Lower leg skin (tissue), 3 donors: ENCODE results near the gene SH3RF3.

Experiments
- CTCF ChIP-seq, 3 donors: fragments of 450-650 bp; IDR thresholded peaks; one replicate each; pipeline ENCODE4 v1.5.1; 2016; ENCODE audit warnings: antibody characterized with exemption in 3 of 3, mild to moderate bottlenecking in 3 of 3, moderate library complexity in 2 of 3
- POLR2A ChIP-seq, 2 donors: fragments of 450-650 bp; IDR thresholded peaks; one replicate each; pipeline ENCODE4 v1.6.1; 2016 to 2017; ENCODE audit warnings: antibody characterized with exemption in 2 of 2, mild to moderate bottlenecking in 1 of 2, moderate library complexity in 1 of 2

DNA sequence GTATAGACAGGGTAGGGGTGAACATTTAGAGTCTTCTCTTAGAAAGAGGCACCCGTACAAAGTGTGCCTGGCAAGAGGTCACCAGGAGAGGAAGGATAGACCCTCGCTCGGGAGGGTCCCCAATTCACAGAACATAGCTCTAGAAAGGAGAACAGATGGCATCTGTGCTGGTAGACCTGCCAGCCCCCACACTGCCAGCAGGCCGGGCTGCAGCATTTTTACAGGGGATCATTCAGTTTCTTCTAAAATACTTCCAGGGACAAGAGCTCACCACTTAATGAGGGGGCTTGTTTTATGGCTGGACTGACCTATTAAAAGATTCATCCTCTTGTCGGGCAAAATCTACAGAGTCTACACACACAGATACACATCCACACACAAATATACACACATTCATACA lies 334.9 kb downstream of the SH3RF3 start:
- TF ChIP-seq CTCF (IDR thresholded peaks at IDR 0.05) (no peak), POLR2A (IDR thresholded peaks at IDR 0.05) (no peak)
